Measurements from ENCODE around the gene RNU6-8.

The RNU6-8 gene

GRCh38 chr14:32203928-32204357, 874 bp upstream of the RNU6-8 start:
- no peak for DNase-seq (ENCODE audit: low spot score)

GRCh38 chr14:32202491-32202997, 525 bp downstream of the RNU6-8 start:
- no peak for DNase-seq (ENCODE audit: low spot score)

- peak; percentile 67 for DNase-seq (ENCODE audit: low spot score)
Measured at GRCh38 chr14:32201816-32202490, 1.1 kb downstream of the RNU6-8 start, which contains the start of gene RNU6-7. Gene RNU6-7, plus strand, starts transcription at chr14:32202045.

- peak; percentile 84 for DNase-seq (ENCODE audit: low spot score)
Measured at GRCh38 chr14:32201193-32201815, 1.8 kb downstream of the RNU6-8 start.

GRCh38 chr14:32200368-32201192, 2.5 kb downstream of the RNU6-8 start:
- no peak for DNase-seq (ENCODE audit: low spot score)

- DNase-seq (ENCODE audit: low spot score): no peak
Measured at GRCh38 chr14:32197919-32198318, 5.2 kb downstream of the RNU6-8 start.

- DNase-seq (ENCODE audit: low spot score): no peak
Measured at GRCh38 chr14:32195636-32196035, 7.4 kb downstream of the RNU6-8 start.

- no peak for DNase-seq (ENCODE audit: low spot score)
Measured at GRCh38 chr14:32193532-32193931, 9.5 kb downstream of the RNU6-8 start.

- DNase-seq (ENCODE audit: low spot score): no peak
Measured at GRCh38 chr14:32192712-32193373, 10.2 kb downstream of the RNU6-8 start.

GRCh38 chr14:32190673-32191072, 12.4 kb downstream of the RNU6-8 start:
- no peak for DNase-seq (ENCODE audit: low spot score)

- DNase-seq (ENCODE audit: low spot score): no peak
Measured at GRCh38 chr14:32189811-32190210, 13.3 kb downstream of the RNU6-8 start.

GRCh38 chr14:32186248-32186647, 16.8 kb downstream of the RNU6-8 start:
- no peak for DNase-seq (ENCODE audit: low spot score)

GRCh38 chr14:32185097-32185496, 18.0 kb downstream of the RNU6-8 start:
- no peak for DNase-seq (ENCODE audit: low spot score)

- no peak for DNase-seq (ENCODE audit: low spot score)
Measured at GRCh38 chr14:32183151-32184058, 19.7 kb downstream of the RNU6-8 start.

- DNase-seq (ENCODE audit: low spot score): no peak
Measured at GRCh38 chr14:32171469-32171868, 31.6 kb downstream of the RNU6-8 start.

GRCh38 chr14:32169191-32169590, 33.9 kb downstream of the RNU6-8 start:
- DNase-seq (ENCODE audit: low spot score): no peak

- DNase-seq (ENCODE audit: low spot score): no peak
Measured at GRCh38 chr14:32167907-32168306, 35.2 kb downstream of the RNU6-8 start.

- no peak for DNase-seq (ENCODE audit: low spot score)
Measured at GRCh38 chr14:32166924-32167323, 36.1 kb downstream of the RNU6-8 start.

GRCh38 chr14:32166029-32166428, 37.0 kb downstream of the RNU6-8 start:
- DNase-seq (ENCODE audit: low spot score): no peak
